NCI-H345 treated with DMSO at 0.1 percent for 48 hours (cell line): ENCODE results near the gene EVC2.
"Not testable (repeated sequence)": the region's sequence is repeated elsewhere in the genome, so short reads cannot be mapped to it uniquely, and the experiment has no call there.

ENCODE experiments used
- DNase-seq: peaks from one replicate; lab custom pipeline; 2025; ENCODE audit not compliant: unreplicated experiment; lab: John Stamatoyannopoulos, UW

Gene EVC2

DNA sequence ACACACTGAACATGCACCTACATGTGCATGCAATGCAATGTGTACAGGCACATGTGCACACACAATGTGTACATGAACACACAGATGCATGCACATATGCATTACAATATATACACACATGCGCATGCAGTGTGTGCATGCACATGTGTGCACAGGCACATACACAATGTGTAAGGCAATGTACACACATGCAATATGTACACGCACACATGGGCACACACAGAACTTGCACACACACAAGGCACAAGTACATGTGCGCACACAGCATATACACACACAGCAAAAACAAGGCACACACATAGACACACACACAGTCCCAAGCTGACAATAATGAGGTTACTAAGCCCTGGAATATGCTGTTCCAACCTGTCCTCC is 76.3 kb downstream of the EVC2 start:
- DNase-seq = no peak

- DNase-seq = no peak
Measured at GRCh38 chr4:5631352-5632065, 76.8 kb downstream of the EVC2 start.

DNA sequence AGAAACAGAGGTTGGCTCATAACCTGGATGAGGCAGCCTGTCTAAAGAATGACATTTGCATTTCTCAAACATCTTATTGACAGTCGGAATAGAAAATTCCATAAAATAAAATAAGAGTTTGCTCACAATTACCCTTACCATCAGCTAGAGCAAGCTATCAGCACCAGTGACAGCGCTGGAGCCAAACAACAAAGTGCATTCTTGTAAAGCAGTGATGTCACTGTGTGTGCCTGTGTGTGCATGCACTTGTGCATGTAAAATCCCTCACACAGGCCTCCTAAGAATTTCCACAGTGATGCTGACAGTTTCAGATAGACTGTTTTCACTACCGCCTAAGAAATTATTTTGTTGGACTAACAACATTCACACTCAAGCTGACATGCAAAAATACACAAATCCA is 77.6 kb downstream of the EVC2 start:
- no peak for DNase-seq

GRCh38 chr4:5629542-5629941 is 78.8 kb downstream of the EVC2 start:
- no peak for DNase-seq

GRCh38 chr4:5626913-5627312 is 81.4 kb downstream of the EVC2 start:
- DNase-seq = peak; percentile 2

- DNase-seq = no peak
Measured at GRCh38 chr4:5622596-5622995, 85.8 kb downstream of the EVC2 start.

DNA sequence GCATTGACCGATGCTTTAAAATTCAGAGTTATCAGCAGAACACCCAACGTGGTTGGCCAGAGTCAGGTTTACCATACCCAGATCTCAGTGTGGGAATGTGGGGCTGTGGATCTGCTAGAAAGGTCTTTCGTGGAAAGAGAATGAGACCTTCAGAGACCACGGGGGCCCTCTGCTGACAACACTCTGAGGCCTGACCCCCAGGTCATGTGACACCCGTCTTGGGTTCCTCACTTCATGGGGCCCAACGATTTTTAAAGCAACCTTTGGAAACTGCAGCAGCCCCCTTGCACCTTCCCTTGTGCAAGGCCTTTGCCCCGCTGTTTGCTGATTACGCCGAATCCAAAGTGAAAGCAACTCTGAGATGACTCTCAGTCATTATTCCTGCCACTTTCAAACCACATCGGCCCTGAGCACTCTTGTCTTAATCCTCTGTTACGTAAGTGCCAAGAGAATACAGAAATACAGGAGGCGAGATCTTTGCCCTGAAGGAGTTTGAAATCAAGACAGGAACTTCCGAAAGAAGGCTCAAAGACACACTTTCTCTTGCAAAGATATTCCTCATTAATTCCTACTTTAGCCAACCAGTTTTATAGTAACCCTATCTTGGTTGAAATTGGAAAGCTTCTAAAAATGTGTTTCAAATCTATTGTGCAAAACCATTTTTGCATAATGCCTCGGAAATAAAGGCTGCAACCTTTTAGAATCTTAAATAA is 88.3 kb downstream of the EVC2 start:
- no peak for DNase-seq

DNA sequence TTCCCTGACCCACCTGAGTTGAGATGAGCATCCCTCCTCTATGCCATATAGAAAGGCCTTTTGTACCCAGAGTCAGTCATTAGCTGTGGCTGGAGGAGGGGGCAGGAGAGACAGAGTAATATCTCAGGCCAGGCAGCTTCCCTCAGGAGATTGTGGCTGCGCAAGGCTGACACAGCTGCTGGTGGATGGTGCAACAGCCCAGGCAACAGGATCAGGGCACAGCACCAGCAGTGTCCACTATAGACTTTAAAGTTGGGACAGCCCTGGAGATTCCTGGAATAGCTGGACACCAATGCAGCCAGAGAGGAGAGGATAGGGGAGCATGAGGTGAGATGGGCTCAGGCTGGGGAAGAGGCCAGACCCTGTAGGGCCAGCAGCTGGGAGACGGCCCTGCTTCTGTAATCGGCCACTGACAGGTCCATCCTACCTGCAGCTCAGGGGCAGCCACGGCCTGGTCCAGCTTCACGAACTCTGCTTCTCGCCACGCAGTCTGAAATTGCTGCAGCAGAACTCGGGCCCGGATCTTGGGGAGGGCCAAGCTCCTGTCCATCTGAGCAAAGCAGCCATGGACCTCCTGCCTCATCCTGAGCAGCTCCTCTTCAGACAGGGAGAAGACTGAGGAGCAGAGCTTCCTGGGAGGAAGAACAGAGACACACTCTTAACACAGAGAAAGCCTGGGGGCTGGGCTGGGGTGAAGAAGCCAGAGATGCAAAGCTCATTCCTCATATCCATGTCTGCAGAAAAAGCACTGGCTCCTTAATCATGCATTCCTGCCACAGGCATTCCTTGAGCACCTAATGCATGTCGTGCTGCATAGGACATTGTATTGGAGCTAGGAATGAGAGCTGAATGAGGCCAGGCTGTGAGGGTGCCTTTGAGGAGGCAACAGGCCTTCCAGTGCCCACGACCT is 90.1 kb downstream of the EVC2 start:
- no peak for DNase-seq

DNA sequence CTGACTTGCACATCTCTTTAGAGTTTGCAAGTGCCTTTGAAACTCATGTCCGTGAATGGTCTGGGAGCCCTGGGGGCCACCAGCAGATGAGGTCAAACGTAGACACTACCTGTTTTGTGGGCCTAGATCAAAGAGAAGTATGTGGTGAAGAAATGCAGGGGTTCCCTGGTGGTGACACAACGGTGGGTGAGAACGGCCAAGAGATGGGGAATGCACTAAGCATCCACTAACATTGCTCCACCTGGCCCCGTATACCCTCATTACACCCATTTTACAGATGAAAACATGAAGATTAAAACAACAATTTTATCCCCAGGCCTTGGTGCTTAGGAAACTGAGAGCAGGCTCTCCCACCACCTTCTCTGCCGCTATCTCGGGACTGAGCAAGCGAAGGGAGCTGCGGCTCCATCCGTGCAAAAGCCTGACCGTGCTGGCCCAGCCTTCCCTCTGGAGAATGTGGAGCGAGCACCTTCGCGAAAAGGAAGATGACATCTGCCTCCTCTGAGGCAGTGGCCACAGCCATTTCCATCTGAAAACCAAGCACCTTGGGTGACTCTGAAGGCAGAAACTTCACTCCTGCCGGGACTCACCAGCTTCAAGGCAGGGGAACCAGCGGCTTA is 91.9 kb downstream of the EVC2 start:
- DNase-seq = no peak

GRCh38 chr4:5615496-5616075 is 92.8 kb downstream of the EVC2 start:
- DNase-seq = no peak

DNA sequence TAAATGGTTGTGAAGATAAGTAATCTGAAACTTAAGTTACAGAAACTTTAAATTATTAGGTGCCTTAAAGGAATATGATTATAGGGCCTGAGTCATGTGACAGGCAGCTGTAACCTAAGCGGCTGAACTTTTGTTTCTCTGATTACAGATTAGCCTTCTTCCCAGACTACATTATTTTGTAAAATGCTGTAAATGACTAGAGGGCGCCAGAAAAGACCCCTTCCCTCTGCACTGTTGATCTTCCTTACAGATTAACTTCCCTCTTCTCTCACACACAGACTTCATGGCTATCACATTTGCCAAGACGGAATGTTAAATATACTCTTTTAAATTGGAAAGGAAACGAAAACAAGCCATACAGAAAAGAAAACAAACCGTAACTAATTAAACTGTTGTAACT is 96.6 kb downstream of the EVC2 start:
- no peak for DNase-seq

DNA sequence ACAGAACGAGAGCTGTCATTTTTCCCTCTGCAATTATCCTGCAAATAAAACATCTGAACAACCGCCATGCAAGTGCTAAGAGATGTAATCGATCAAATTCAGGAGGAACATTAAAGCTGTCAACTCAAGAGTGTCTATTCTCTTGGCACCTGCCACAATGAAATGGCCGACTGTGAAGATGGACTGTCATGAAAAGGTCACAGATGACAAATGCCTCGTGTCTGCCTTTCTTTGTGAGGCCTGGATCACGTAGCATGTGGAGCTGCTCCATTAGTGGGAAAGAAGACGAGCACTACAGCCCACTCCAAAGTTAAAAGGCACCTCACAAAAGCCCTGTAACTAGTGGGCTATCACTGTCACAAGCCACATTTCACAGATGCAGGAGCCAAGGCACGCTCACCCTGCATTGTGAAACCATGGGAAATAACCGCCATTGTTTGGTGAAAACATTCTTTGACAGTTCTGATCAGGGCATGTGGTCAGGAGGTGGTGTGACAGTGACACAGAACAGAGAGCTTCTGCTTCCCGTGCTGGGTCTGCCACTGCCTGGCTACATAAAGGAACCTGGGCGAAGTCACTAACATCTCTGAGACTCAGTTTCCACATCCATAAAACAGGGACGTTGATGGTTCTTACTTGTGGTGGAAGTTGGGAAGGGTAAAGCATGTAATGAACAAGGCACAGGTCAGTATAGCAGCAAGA is 98.9 kb downstream of the EVC2 start:
- peak; percentile 71 for DNase-seq

GRCh38 chr4:5593828-5594227 is 114.5 kb downstream of the EVC2 start:
- not testable (repeated sequence) for DNase-seq

DNA sequence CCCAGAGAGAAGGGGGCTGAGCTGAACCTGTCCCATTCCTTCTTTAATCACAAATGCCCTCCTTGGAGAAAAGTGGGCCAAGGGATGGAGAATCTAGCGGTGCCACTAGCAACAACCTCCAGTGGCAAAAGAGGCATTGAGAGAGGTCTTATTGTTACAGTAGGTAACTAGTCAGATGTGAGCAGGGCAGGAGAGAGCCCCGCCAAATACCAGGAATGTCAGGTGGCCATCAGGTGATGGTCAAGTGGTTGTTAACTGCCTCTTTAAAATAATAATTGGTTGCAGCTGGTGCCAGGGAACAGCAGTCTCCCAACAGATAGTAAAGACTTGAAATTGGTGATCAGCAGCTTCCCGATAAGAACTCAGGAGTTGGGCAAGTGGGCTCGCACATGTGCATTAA is 116.1 kb downstream of the EVC2 start:
- DNase-seq = no peak

GRCh38 chr4:5589495-5589894 is 118.9 kb downstream of the EVC2 start:
- DNase-seq = no peak

GRCh38 chr4:5588046-5588445 is 120.3 kb downstream of the EVC2 start:
- DNase-seq = no peak

GRCh38 chr4:5575941-5576340 is 132.4 kb downstream of the EVC2 start:
- DNase-seq = no peak

DNA sequence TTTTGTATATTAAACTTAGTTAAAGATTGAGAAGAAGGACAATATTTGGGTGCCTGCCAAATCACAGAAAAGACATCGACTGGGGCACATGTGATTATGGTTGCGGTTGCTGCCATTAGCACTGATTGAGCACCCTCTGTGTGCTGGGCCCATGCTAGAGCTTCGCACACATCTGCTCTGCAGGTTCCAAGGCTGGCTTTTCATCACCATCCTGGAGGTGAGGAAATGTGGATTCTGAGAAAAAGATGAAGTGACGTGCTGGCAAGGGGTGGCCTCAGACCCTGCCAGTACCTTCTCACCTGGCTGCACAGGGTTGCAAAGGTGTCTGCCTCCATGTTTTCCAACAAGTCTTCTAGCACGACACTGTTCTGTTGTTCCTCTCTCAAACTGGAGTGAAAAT is 134.0 kb downstream of the EVC2 start:
- DNase-seq = no peak

DNA sequence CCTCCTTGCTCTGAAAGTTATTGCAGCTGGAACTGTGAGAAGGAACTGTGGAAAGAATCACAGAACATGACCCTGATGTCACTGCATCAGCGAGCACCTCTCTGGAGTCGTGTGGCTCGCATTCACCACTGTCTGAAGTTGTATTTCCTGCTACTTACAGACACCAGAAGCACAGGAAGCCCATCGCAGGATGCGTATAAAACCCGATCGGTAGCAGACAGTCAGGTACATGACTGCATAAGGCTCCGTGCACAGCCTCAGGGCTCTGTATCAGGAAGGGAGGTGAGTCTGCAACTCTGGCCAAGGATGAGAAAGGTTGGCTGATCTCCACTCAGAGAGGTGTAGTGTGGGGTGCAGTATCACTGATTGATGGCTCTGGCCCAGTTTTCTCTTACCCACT is 134.4 kb downstream of the EVC2 start:
- no peak for DNase-seq

GRCh38 chr4:5572751-5573150 is 135.6 kb downstream of the EVC2 start:
- DNase-seq = no peak
